Measurements from ENCODE around the gene RAP2B.

- TF ChIP-seq CTCF (IDR thresholded peaks at IDR 0.05; ENCODE audit: poor library complexity, severe bottlenecking) (no peak), SMC3 (conservative IDR thresholded peaks at IDR 0.05; ENCODE audit: poor library complexity) (no peak), EZH2 (IDR thresholded peaks at IDR 0.05; ENCODE audit: borderline replicate concordance, insufficient read depth, low read length, poor library complexity, severe bottlenecking) (no peak), POLR2AphosphoS5 (IDR thresholded peaks at IDR 0.05) (no peak), EP300 (conservative IDR thresholded peaks at IDR 0.05; ENCODE audit: poor library complexity, severe bottlenecking) (no peak), RAD21 (conservative IDR thresholded peaks at IDR 0.05) (no peak), REST (IDR thresholded peaks at IDR 0.05; ENCODE audit: borderline replicate concordance) (no peak), MXI1 (conservative IDR thresholded peaks at IDR 0.05; ENCODE audit: poor library complexity, severe bottlenecking) (no peak)
Observed at GRCh38 chr3:153144779-153145178, 17.2 kb upstream of the RAP2B start.

Measured in neural cell (in vitro differentiated cells).